Ascending aorta (tissue), 2 donors: ENCODE measurements around the gene TMEM242. TPM values are rescaled to one million over a fixed set of nuclear protein-coding genes. Genes with fewer than 3 reads are reported as not detected.

Source experiments
- DNase-seq, 2 donors: peaks; one replicate each; pipeline ENCODE4 v3.0.0-alpha.2; 2019; ENCODE audit warnings: low spot score in 2 of 2
- H3K27ac ChIP-seq, 2 donors: fragments of 200-600 bp; sonication (generic); one replicate each; pipeline ENCODE4 v1.5.1; 2016 to 2017; ENCODE audit warnings: mild to moderate bottlenecking in 1 of 2
- H3K27me3 ChIP-seq: fragments of 200-600 bp; sonication (generic); one replicate; pipeline ENCODE4 v1.5.1; 2017
- H3K36me3 ChIP-seq, 2 donors: fragments of 200-600 bp; sonication (generic); one replicate each; pipeline ENCODE4 v1.5.1; 2016
- H3K4me1 ChIP-seq, 2 donors: fragments of 200-600 bp; sonication (generic); one replicate each; pipeline ENCODE4 v1.5.1; 2016 to 2017; ENCODE audit warnings: mild to moderate bottlenecking in 1 of 2
- H3K4me3 ChIP-seq, 2 donors: fragments of 200-600 bp; sonication (generic); one replicate each; pipeline ENCODE4 v1.5.1; 2016 to 2017; ENCODE audit warnings: mild to moderate bottlenecking in 1 of 2
- H3K9me3 ChIP-seq, 2 donors: fragments of 200-600 bp; sonication (generic); one replicate each; pipeline ENCODE4 v1.5.1; 2016
- intact Hi-C: fragments of 100-400 bp; cut with DNase I; formaldehyde crosslinking; loops from one replicate; pipeline ENCODE4 v1.15.1; 2023
- total RNA-seq: library from RNA; depleted of rRNA; stranded (reverse); fragments of >200 nt; gene quantifications from one replicate; pipeline ENCODE4 v1.1.0, GENCODE V29; 2016
- TF ChIP-seq, protein P1 (sequence below), 3 experiments: fragments of 200-600 bp in 2 of 3; fragments of 450-650 bp in 1 of 3; sonication (generic) in 2 of 3; IDR thresholded peaks; one replicate each; pipeline ENCODE4 v1.5.1; 2016 to 2019; ENCODE audit warnings: antibody characterized with exemption in 3 of 3, mild to moderate bottlenecking in 1 of 3, moderate library complexity in 1 of 3

The TMEM242 gene
- total RNA-seq, 1 donor from 2014 or later, result 2.3 TPM

DNA sequence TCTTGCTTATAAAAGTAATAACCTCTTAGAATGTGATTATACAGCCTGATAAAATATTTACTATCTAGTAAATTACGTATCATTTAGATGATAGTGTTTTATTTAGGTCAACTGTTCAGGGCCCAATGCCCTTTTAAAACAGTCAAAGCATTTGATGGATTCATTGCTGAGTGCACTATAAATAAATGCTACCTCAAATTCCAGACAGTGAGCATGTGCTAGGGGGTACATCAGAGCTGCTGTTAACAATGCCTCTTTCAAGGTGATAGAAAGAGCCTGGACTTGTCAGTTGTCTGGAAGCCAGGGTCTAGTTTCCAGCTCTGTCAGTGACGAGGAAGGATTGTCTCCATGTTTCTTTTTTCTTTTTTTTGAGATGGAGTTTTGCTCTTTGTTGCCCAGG lies 7.5 kb upstream of the TMEM242 start:
- no peaks in the 10 kb centered on the region for H3K27me3 ChIP-seq
- no peak for DNase-seq
- no peaks in the 10 kb centered on the region for H3K36me3 ChIP-seq
- peaks cover 0 to 6% of the 10 kb centered on the region in 2 donors for H3K4me1 ChIP-seq
- H3K27ac ChIP-seq, result no peak overlapping the region
- intact Hi-C loops, result no loop called here
- no peaks in the 10 kb centered on the region for H3K9me3 ChIP-seq
- no peak overlapping the region for H3K4me3 ChIP-seq
- TF ChIP-seq, protein P1, sequence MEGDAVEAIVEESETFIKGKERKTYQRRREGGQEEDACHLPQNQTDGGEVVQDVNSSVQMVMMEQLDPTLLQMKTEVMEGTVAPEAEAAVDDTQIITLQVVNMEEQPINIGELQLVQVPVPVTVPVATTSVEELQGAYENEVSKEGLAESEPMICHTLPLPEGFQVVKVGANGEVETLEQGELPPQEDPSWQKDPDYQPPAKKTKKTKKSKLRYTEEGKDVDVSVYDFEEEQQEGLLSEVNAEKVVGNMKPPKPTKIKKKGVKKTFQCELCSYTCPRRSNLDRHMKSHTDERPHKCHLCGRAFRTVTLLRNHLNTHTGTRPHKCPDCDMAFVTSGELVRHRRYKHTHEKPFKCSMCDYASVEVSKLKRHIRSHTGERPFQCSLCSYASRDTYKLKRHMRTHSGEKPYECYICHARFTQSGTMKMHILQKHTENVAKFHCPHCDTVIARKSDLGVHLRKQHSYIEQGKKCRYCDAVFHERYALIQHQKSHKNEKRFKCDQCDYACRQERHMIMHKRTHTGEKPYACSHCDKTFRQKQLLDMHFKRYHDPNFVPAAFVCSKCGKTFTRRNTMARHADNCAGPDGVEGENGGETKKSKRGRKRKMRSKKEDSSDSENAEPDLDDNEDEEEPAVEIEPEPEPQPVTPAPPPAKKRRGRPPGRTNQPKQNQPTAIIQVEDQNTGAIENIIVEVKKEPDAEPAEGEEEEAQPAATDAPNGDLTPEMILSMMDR (IDR thresholded peaks at IDR 0.05), result no peak

DNA sequence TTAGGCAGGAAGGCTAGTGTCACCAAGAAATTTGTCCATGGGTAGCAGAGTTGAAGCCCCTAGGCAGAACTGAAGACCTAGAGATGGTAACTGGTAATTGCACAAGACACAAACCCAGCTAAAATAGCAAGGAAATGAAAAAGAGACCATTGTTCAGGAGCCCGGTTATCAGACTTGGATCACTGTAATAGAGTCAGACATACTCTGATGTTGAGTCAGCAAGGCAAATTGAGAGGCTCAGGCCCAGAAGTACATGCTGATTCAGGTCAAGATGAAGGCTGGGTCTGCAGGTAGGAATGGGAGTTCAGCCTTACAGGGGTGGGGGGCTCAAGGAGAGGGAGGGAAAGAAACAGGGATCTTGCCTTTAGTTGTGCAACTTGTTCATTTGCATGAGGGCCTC lies 6.5 kb upstream of the TMEM242 start:
- TF ChIP-seq, protein P1 (IDR thresholded peaks at IDR 0.05), result no peak
- no peak for DNase-seq
- intact Hi-C loops, result loop anchor here (10.0 kb wide), 1 partner anchor 435 kb away; no protein-coding TSS in a partner anchor

DNA sequence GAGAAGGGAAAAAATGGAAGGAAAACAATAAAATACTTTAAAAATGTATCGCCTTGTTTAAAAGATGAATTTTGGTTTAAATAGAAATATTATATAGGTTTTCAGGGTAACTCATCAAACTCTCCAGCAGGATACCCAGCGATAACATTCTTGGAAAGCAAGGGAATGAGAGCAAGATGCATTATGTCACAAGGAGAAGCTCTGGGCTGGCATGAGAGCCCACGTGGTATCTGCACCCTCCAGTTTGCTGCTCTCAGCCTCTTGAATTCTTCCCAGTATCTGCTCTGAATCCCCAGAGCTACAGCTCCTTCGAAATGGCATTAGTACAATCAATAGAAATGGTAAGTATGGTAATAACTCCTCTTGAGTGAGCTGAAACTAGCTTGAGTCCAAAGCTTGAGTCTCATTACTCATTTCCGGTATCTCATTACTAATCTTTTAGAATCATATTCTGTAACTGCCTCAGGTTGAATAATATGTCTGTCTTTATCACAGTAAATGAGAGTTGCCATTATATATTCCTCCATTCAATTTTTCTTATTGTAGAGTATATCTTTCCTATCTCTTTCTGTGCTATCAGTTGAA lies 4.9 kb upstream of the TMEM242 start:
- H3K36me3 ChIP-seq, result no peaks in the 10 kb centered on the region
- no peak overlapping the region for H3K4me3 ChIP-seq
- H3K9me3 ChIP-seq, result no peaks in the 10 kb centered on the region
- H3K27ac ChIP-seq, result no peak overlapping the region
- TF ChIP-seq, protein P1 (IDR thresholded peaks at IDR 0.05), result no peak
- no peaks in the 10 kb centered on the region for H3K27me3 ChIP-seq
- H3K4me1 ChIP-seq, result peaks cover 0 to 16% of the 10 kb centered on the region in 2 donors
- intact Hi-C loops, result loop anchor here (10.0 kb wide), 1 partner anchor 437 kb away; no protein-coding TSS in a partner anchor
- DNase-seq, result no peak

More for the DNA sequence above, 6.5 kb upstream of the TMEM242 start:
- Histone ChIP-seq H3K4me1 (peaks cover 0 to 11% of the 10 kb centered on the region in 2 donors), H3K4me3 (no peak overlapping the region), H3K27ac (no peak overlapping the region), H3K9me3 (no peaks in the 10 kb centered on the region), H3K36me3 (no peaks in the 10 kb centered on the region), H3K27me3 (no peaks in the 10 kb centered on the region)

DNA sequence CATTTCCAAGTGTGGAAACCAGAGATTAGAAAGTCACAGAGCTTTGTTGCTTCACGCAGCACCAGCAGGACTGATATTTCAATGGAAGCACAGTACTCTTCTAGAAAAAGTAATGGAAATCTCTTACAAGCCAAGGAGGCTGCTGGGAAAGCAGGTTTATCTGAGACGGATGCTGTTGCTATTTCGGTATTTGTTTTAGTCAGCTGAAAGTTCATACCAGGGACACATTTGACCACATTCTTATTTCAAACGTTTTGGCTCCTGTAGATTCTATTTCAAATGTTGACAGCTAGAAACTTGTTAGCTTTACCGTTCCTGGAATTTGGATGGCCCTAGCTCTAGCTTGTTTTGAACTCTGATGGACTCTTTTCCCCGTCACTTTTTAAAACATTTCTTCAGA lies 3.7 kb upstream of the TMEM242 start:
- intact Hi-C loops, result loop anchor here (10.0 kb wide), 1 partner anchor 438 kb away; no protein-coding TSS in a partner anchor
- H3K27ac ChIP-seq, result peak overlapping the region; percentile 51 to 56
- TF ChIP-seq, protein P1 (IDR thresholded peaks at IDR 0.05), result no peak

DNA sequence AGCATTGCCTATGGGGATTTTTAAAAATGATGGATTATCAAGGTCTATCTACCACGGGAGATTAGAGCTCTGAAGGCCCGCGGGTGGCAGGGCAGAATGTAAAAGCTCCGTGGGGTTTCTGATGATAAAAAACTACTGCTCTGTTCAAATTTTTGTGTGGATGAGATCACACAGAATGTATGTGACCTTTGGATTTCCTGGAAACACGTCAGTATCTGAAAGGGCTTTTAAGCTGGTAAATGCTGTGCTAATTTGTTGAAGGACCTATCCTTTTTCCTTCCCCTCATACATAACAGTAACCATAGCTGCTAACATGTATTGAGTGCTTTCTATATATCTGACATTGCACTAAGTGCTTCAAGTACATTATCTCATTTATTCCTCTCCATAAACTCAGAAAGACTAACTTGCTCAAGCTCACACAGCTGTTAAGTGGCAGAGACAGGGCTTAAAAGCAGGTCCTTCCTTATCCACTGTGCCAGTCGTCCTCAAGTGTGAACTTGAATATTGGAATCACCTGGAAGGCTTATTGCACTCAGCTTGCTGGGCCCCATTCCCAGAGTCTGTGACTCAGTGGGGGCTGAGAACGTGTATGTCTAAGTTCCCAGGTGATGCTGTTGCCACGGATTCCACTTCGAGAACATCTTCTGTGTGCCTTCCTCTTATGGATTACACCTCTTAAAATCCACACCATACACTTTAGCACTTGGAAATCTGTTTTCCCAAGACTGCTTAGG lies 1.9 kb upstream of the TMEM242 start:
- intact Hi-C loops, result loop anchor here (10.0 kb wide), 1 partner anchor 440 kb away; no protein-coding TSS in a partner anchor
- TF ChIP-seq, protein P1 (IDR thresholded peaks at IDR 0.05), result no peak

More for the DNA sequence above, 3.7 kb upstream of the TMEM242 start:
- Histone ChIP-seq H3K4me3 (no peak overlapping the region), H3K27me3 (no peaks in the 10 kb centered on the region), H3K36me3 (no peaks in the 10 kb centered on the region), H3K4me1 (peaks cover 6 to 19% of the 10 kb centered on the region in 2 donors), H3K9me3 (no peaks in the 10 kb centered on the region)
- DNase-seq, result no peak

More for the DNA sequence above, 1.9 kb upstream of the TMEM242 start:
- Histone ChIP-seq H3K27ac (peak overlapping the region in 1 of 2 donors; percentile 97), H3K4me1 (peaks cover 7 to 21% of the 10 kb centered on the region in 2 donors), H3K36me3 (peaks cover 0 to 8% of the 10 kb centered on the region in 2 donors), H3K4me3 (no peak overlapping the region), H3K27me3 (no peaks in the 10 kb centered on the region), H3K9me3 (no peaks in the 10 kb centered on the region)
- DNase-seq, result no peak
